SU-DHL-6 (cell line): ENCODE data around the gene ZMYND8.

Experiments
- H2AFZ ChIP-seq: fragments of 200-600 bp; sonication (generic); 2 replicates; pipeline ENCODE4 v1.6.1; 2014; ENCODE audit warnings: low read depth, mild to moderate bottlenecking, moderate library complexity, mixed read lengths, antibody characterized with exemption, low read length; ENCODE audit not compliant: severe bottlenecking
- H3F3A ChIP-seq: fragments of 200-600 bp; shearing (Covaris generic); 2 replicates; pipeline ENCODE4 v1.6.0; 2016; ENCODE audit warnings: antibody characterized with exemption, mild to moderate bottlenecking; ENCODE audit not compliant: insufficient read depth
- H3K27ac ChIP-seq: fragments of 200-600 bp; sonication (generic); 2 replicates; pipeline ENCODE4 v1.5.1; 2016; ENCODE audit warnings: low read depth, mild to moderate bottlenecking, low read length, moderate library complexity, mixed read lengths
- H3K27me3 ChIP-seq: fragments of 200-600 bp; sonication (generic), shearing (Covaris generic); 2 replicates; pipeline ENCODE4 v1.6.0; 2014; ENCODE audit warnings: mild to moderate bottlenecking, low read length
- H3K36me3 ChIP-seq: fragments of 200-600 bp; sonication (generic); 2 replicates; pipeline ENCODE4 v1.6.1; 2014; ENCODE audit warnings: mild to moderate bottlenecking, low read length, mixed read lengths
- H3K4me2 ChIP-seq: fragments of 300-600, 200-600 bp; shearing (Covaris generic), sonication (generic); 2 replicates; pipeline ENCODE4 v1.6.0; 2014; ENCODE audit warnings: low read length, low read depth, mild to moderate bottlenecking; ENCODE audit not compliant: poor library complexity, severe bottlenecking
- H3K4me3 ChIP-seq: fragments of 200-600 bp; sonication (generic); 2 replicates; pipeline ENCODE4 v1.5.1; 2014; ENCODE audit warnings: antibody characterized with exemption, low read length, mild to moderate bottlenecking, mixed read lengths; ENCODE audit not compliant: insufficient read depth, poor library complexity, severe bottlenecking
- H3K79me2 ChIP-seq: fragments of 200-600 bp; sonication (generic); 2 replicates; pipeline ENCODE4 v1.6.1; 2014; ENCODE audit warnings: mild to moderate bottlenecking, low read length, moderate library complexity; ENCODE audit not compliant: insufficient read depth
- H3K9ac ChIP-seq: fragments of 200-600 bp; sonication (generic); 2 replicates; pipeline ENCODE4 v1.7.0; 2014; ENCODE audit warnings: mild to moderate bottlenecking, low read length
- H3K9me2 ChIP-seq: fragments of 200-600 bp; sonication (generic); replicated peaks from 2 replicates; pipeline ENCODE4 v1.6.1; 2014; ENCODE audit warnings: low read length; ENCODE audit not compliant: insufficient read depth
- H3K9me3 ChIP-seq: fragments of 200-600 bp; sonication (generic); 2 replicates; pipeline ENCODE4 v1.6.1; 2014; ENCODE audit warnings: low read length, mixed read lengths; ENCODE audit not compliant: insufficient read depth
- H4K20me1 ChIP-seq: fragments of 200-600 bp; sonication (generic); 2 replicates; pipeline ENCODE4 v1.6.1; 2014; ENCODE audit warnings: low read depth, mild to moderate bottlenecking, antibody characterized with exemption, low read length, moderate library complexity, mixed read lengths
- CTCF ChIP-seq: fragments of 200-600 bp; sonication (generic); IDR thresholded peaks from one replicate; pipeline ENCODE4 v1.5.1; 2017; ENCODE audit warnings: antibody characterized with exemption, mild to moderate bottlenecking, low read length, moderate library complexity; ENCODE audit not compliant: insufficient read depth, poor library complexity, severe bottlenecking
- EZH2phosphoT487 ChIP-seq: fragments of 200-600 bp; sonication (generic), shearing (Covaris generic); conservative IDR thresholded peaks from 2 replicates; pipeline ENCODE4 v1.6.1; 2018; ENCODE audit warnings: mild to moderate bottlenecking, antibody characterized with exemption, low read length, moderate library complexity, mixed read lengths

Gene ZMYND8

GRCh38 chr20:47343007-47343472 lies 13.5 kb downstream of the ZMYND8 start:
- peaks cover 91% of the 10 kb centered on the region for H3K79me2 ChIP-seq
- TF ChIP-seq EZH2phosphoT487 (no peak), CTCF (no peak)
- H3F3A ChIP-seq, result no peaks in the 10 kb centered on the region
- H3K27ac ChIP-seq, result no peak overlapping the region
- no peaks in the 10 kb centered on the region for H3K9me3 ChIP-seq
- 0 out of 2 replicates have a peak, but pooled peaks cover 13% of the 10 kb centered on the region for H3K36me3 ChIP-seq
- no peak overlapping the region for H3K4me3 ChIP-seq
- H3K27me3 ChIP-seq, result no peaks in the 10 kb centered on the region
- H4K20me1 ChIP-seq, result no peaks in the 10 kb centered on the region
- H3K9ac ChIP-seq, result no peak overlapping the region
- H2AFZ ChIP-seq, result no peak overlapping the region
- H3K4me2 ChIP-seq, result no peak overlapping the region
- no peaks in the 10 kb centered on the region for H3K9me2 ChIP-seq

GRCh38 chr20:47338131-47338628 lies 18.3 kb downstream of the ZMYND8 start:
- Histone ChIP-seq H4K20me1 (no peaks in the 10 kb centered on the region), H3K36me3 (0 out of 2 replicates have a peak, but pooled peaks cover 2% of the 10 kb centered on the region)

GRCh38 chr20:47337413-47337812 lies 19.1 kb downstream of the ZMYND8 start:
- Histone ChIP-seq H3K79me2 (peaks cover 91% of the 10 kb centered on the region), H3K4me3 (no peak overlapping the region), H3K36me3 (no peaks in the 10 kb centered on the region), H3K27ac (no peak overlapping the region), H3F3A (no peaks in the 10 kb centered on the region), H3K4me2 (no peak overlapping the region), H4K20me1 (no peaks in the 10 kb centered on the region; the same call in 1 of the 2 replicates), H3K9me3 (no peaks in the 10 kb centered on the region), H3K9me2 (no peaks in the 10 kb centered on the region), H2AFZ (no peak overlapping the region), H3K27me3 (no peaks in the 10 kb centered on the region), H3K9ac (no peak overlapping the region)
- no peak for TF ChIP-seq EZH2phosphoT487
- no peak for TF ChIP-seq CTCF

More at GRCh38 chr20:47338131-47338628, 18.3 kb downstream of the ZMYND8 start:
- H3K79me2 ChIP-seq, result peaks cover 91% of the 10 kb centered on the region
- H2AFZ ChIP-seq, result no peak overlapping the region
- H3K9ac ChIP-seq, result no peak overlapping the region
- H3K27ac ChIP-seq, result no peak overlapping the region
- no peak overlapping the region for H3K4me2 ChIP-seq
- no peaks in the 10 kb centered on the region for H3K27me3 ChIP-seq
- H3K4me3 ChIP-seq, result no peak overlapping the region
- TF ChIP-seq EZH2phosphoT487, result no peak
- no peak for TF ChIP-seq CTCF
- no peaks in the 10 kb centered on the region for H3K9me2 ChIP-seq
- H3F3A ChIP-seq, result no peaks in the 10 kb centered on the region
- no peaks in the 10 kb centered on the region for H3K9me3 ChIP-seq
